Neural cell (in vitro differentiated cells): ENCODE data around the gene CA6. TPM values are rescaled to one million over a fixed set of nuclear protein-coding genes. Genes with fewer than 3 reads are reported as not detected.

ENCODE experiments used
- H2AFZ ChIP-seq: fragments of 200-600, 300-800 bp; sonication (generic), shearing (Covaris generic); 2 replicates; pipeline ENCODE4 v1.6.0; 2014; ENCODE audit warnings: low read depth, mild to moderate bottlenecking, antibody characterized with exemption, low read length, moderate library complexity
- H3F3A ChIP-seq: fragments of 200-600 bp; shearing (Covaris generic); 2 replicates; pipeline ENCODE4 v1.6.1; 2016; ENCODE audit warnings: mild to moderate bottlenecking, moderate library complexity, mixed read lengths, antibody characterized with exemption, low read length; ENCODE audit not compliant: insufficient read depth, poor library complexity, severe bottlenecking
- H3K27ac ChIP-seq: fragments of 200-600, 300-800 bp; sonication (generic), shearing (Covaris generic); 2 replicates; pipeline ENCODE4 v1.5.1; 2014; ENCODE audit warnings: mild to moderate bottlenecking, low read length, moderate library complexity
- H3K27me3 ChIP-seq: fragments of 300-800, 200-600 bp; sonication (generic), shearing (Covaris generic); 2 replicates; pipeline ENCODE4 v1.6.0; 2014; ENCODE audit warnings: mild to moderate bottlenecking, low read depth, low read length, moderate library complexity; ENCODE audit not compliant: insufficient read depth
- H3K36me3 ChIP-seq: fragments of 300-800, 200-600 bp; sonication (generic), shearing (Covaris generic); 2 replicates; pipeline ENCODE4 v1.5.1; 2014; ENCODE audit warnings: mild to moderate bottlenecking, antibody characterized with exemption, low read length, moderate library complexity; ENCODE audit not compliant: insufficient read depth
- H3K4me2 ChIP-seq: fragments of 300-800, 200-600 bp; sonication (generic), shearing (Covaris generic); 2 replicates; pipeline ENCODE4 v1.6.0; 2014; ENCODE audit warnings: mild to moderate bottlenecking, low read length
- H3K4me3 ChIP-seq: fragments of 300-800, 200-600 bp; sonication (generic), shearing (Covaris generic); 2 replicates; pipeline ENCODE4 v1.5.1; 2014; ENCODE audit warnings: mild to moderate bottlenecking, low read length, moderate library complexity
- H3K79me2 ChIP-seq: fragments of 200-600 bp; shearing (Covaris generic); replicated peaks from 2 replicates; pipeline ENCODE4 v1.6.0; 2014; ENCODE audit warnings: mild to moderate bottlenecking, low read length, moderate library complexity; ENCODE audit not compliant: insufficient read depth
- H3K9ac ChIP-seq: fragments of 300-800, 200-600 bp; sonication (generic), shearing (Covaris generic); 2 replicates; pipeline ENCODE4 v1.6.1; 2016; ENCODE audit warnings: mild to moderate bottlenecking, low read length, mixed read lengths
- H3K9me2 ChIP-seq: fragments of 200-600 bp; shearing (Covaris generic); 2 replicates; pipeline ENCODE4 v1.6.1; 2016; ENCODE audit warnings: mild to moderate bottlenecking, low read length, mixed read lengths; ENCODE audit not compliant: insufficient read depth
- H3K9me3 ChIP-seq: fragments of 200-600, 300-800 bp; sonication (generic), shearing (Covaris generic); 2 replicates; pipeline ENCODE4 v1.6.1; 2016; ENCODE audit warnings: mild to moderate bottlenecking, mixed run types, low read length, moderate library complexity, mixed read lengths
- H4K20me1 ChIP-seq: fragments of 200-600 bp; shearing (Covaris generic); 2 replicates; pipeline ENCODE4 v1.6.1; 2016; ENCODE audit warnings: mild to moderate bottlenecking, mixed run types; ENCODE audit not compliant: insufficient read depth
- CTCF ChIP-seq: fragments of 450-650 bp; IDR thresholded peaks from 2 replicates; pipeline ENCODE4 v1.5.1; 2014; ENCODE audit warnings: antibody characterized with exemption, mild to moderate bottlenecking, moderate library complexity; ENCODE audit not compliant: poor library complexity, severe bottlenecking
- EP300 ChIP-seq: fragments of 450-650 bp; conservative IDR thresholded peaks from 2 replicates; pipeline ENCODE4 v1.6.1; 2014; ENCODE audit warnings: antibody characterized with exemption, mild to moderate bottlenecking, moderate library complexity; ENCODE audit not compliant: poor library complexity, severe bottlenecking
- EZH2 ChIP-seq: fragments of 200-600, 300-800 bp; shearing (Covaris generic), sonication (generic); IDR thresholded peaks from 2 replicates; pipeline ENCODE4 v1.6.1; 2014; ENCODE audit warnings: antibody characterized with exemption, low read length, borderline replicate concordance, mild to moderate bottlenecking; ENCODE audit not compliant: insufficient read depth, poor library complexity, severe bottlenecking
- MXI1 ChIP-seq: fragments of 450-650 bp; conservative IDR thresholded peaks from 2 replicates; pipeline ENCODE4 v1.6.1; 2014; ENCODE audit warnings: antibody characterized with exemption, mild to moderate bottlenecking; ENCODE audit not compliant: poor library complexity, severe bottlenecking
- POLR2AphosphoS5 ChIP-seq: IDR thresholded peaks from 2 replicates; pipeline ENCODE4 v1.6.1; 2012
- RAD21 ChIP-seq: fragments of 450-650 bp; conservative IDR thresholded peaks from 2 replicates; pipeline ENCODE4 v1.6.1; 2014; ENCODE audit warnings: antibody characterized with exemption, mild to moderate bottlenecking, moderate library complexity
- REST ChIP-seq: IDR thresholded peaks from 2 replicates; pipeline ENCODE4 v1.6.1; 2012; ENCODE audit warnings: borderline replicate concordance
- SMC3 ChIP-seq: fragments of 450-650 bp; conservative IDR thresholded peaks from 2 replicates; pipeline ENCODE4 v1.6.1; 2014; ENCODE audit warnings: antibody characterized with exemption, mild to moderate bottlenecking, moderate library complexity; ENCODE audit not compliant: poor library complexity
- TAF1 ChIP-seq: IDR thresholded peaks from 2 replicates; pipeline ENCODE4 v1.6.1; 2012; ENCODE audit warnings: low read depth
- polyA plus RNA-seq: library from polyadenylated mRNA; depleted of rRNA; stranded (reverse); fragments of >200 nt; gene quantifications from 2 replicates; pipeline ENCODE4 v1.2.3, GENCODE V29; 2014

CA6 gene
- polyA plus RNA-seq, 1 donor from 2014 or later = not detected

- no peaks in the 10 kb centered on the region for H4K20me1 ChIP-seq
Measured at GRCh38 chr1:8969937-8970336, 24.3 kb downstream of the CA6 start.

GRCh38 chr1:8970870-8971337 is 25.2 kb downstream of the CA6 start:
- no peaks in the 10 kb centered on the region for H4K20me1 ChIP-seq
- H3K27ac ChIP-seq = no peak overlapping the region
- no peaks in the 10 kb centered on the region for H3K36me3 ChIP-seq
- no peak overlapping the region for H3K4me3 ChIP-seq
- no peaks in the 10 kb centered on the region for H3K79me2 ChIP-seq
- no peak overlapping the region for H3K9ac ChIP-seq
- no peaks in the 10 kb centered on the region for H3F3A ChIP-seq
- no peaks in the 10 kb centered on the region for H3K9me3 ChIP-seq
- no peak overlapping the region for H2AFZ ChIP-seq
- no peaks in the 10 kb centered on the region for H3K9me2 ChIP-seq
- no peaks in the 10 kb centered on the region for H3K27me3 ChIP-seq
- no peak overlapping the region for H3K4me2 ChIP-seq
- TF ChIP-seq CTCF = no peak
- no peak for TF ChIP-seq REST
- TF ChIP-seq EP300 = no peak
- no peak for TF ChIP-seq POLR2AphosphoS5
- no peak for TF ChIP-seq RAD21
- TF ChIP-seq MXI1 = no peak

More at GRCh38 chr1:8969937-8970336, 24.3 kb downstream of the CA6 start:
- no peaks in the 10 kb centered on the region for H3K27me3 ChIP-seq
- no peaks in the 10 kb centered on the region for H3K9me3 ChIP-seq
- H3K9ac ChIP-seq = no peak overlapping the region
- H3K9me2 ChIP-seq = no peaks in the 10 kb centered on the region
- H3K36me3 ChIP-seq = no peaks in the 10 kb centered on the region
- H3K4me2 ChIP-seq = no peak overlapping the region
- H3K79me2 ChIP-seq = no peaks in the 10 kb centered on the region
- H2AFZ ChIP-seq = no peak overlapping the region
- H3F3A ChIP-seq = no peaks in the 10 kb centered on the region
- no peak overlapping the region for H3K27ac ChIP-seq
- H3K4me3 ChIP-seq = no peak overlapping the region
- TF ChIP-seq MXI1 (no peak), TAF1 (no peak), EZH2 (no peak), POLR2AphosphoS5 (no peak), EP300 (no peak), CTCF (no peak), SMC3 (no peak), REST (no peak), RAD21 (no peak)
